ENCODE data around the gene CST9L. TPM values are rescaled to one million over a fixed set of nuclear protein-coding genes. Genes with fewer than 3 reads are reported as not detected.

Gene CST9L
- total RNA-seq: not detected in 2 replicates
- not detected in 2 replicates for polyA plus RNA-seq

DNA sequence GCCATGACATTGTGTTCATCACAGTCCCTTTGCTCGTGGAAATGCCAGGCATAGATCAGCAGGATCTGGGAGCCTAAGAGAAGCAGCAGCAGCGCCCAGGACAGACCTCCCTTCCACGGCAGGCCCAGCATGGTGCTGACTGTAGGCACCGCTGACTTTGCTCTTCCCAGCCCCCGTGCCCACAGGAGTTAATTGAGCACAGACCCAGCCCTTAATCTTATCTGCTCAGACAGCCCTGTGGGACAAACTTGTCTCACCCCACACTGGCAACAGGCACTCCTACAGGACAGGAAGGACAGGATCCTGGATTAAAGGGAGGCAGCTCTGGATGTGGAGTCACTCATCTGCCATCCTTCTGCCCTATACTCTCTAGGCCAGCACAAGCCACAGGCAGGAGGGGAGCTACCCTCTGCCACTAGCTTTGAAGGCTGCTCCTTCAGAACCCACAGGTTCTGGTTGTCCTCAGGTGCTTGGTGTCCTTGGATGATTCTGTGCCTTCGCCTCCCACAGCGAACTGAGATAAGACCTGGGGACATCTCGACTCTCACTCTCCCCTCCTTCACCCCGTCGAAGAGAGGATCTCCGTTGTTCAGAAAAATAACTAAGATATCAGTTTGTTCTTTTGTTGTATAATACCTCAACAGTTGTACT is at the start of gene CST9L:
Gene CST9L (minus strand): TSS at position 165 of the 651 bp plus-strand sequence. CDS start 34 bp downstream, at position 131.
- DNase-seq (ENCODE audit: low spot score): no peak
- 65% methylated on average over 11 of the region's 11 CpGs for WGBS (ENCODE audit: low lambda C conversion rate, missing lambda C conversion rate)

DNA sequence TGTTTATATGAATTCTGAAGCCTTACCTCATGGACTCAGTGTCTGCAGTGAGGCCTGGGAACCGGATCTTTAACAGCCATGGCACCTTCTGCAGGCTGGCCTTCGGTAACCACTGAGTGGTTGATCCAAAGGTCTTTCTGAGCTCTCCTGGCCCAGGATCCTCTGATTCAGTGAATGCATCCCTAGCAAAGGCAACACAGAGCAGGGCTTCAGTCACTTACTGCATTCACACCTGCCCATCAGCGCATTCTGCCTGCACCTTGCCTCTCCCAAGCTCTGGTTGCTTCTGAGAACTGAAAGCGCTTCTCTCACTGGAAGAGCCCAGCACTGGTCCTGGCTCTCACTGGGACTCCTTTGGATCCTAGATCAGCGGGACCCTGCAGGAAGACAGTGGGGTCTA is 45.9 kb upstream of the CST9L start:
- DNase-seq (ENCODE audit: low spot score): no peak
- no peaks in the 10 kb centered on the region for H3K9me2 ChIP-seq (replicated peaks; ENCODE audit: insufficient read depth)
- H4K20me1 ChIP-seq (ENCODE audit: insufficient read depth, poor library complexity, severe bottlenecking): no peaks in the 10 kb centered on the region
- no peak overlapping the region for H3K27ac ChIP-seq
- no peaks in the 10 kb centered on the region for H3K4me1 ChIP-seq (ENCODE audit: insufficient read depth)
- 95% methylated on average over 5 of the region's 5 CpGs for WGBS (ENCODE audit: low lambda C conversion rate, missing lambda C conversion rate)
- H2AFZ ChIP-seq: no peak overlapping the region
- no peak for TF ChIP-seq EZH2phosphoT487 (IDR thresholded peaks at IDR 0.05; ENCODE audit: low read depth, severe bottlenecking, unreplicated experiment)
- TF ChIP-seq, protein P1, sequence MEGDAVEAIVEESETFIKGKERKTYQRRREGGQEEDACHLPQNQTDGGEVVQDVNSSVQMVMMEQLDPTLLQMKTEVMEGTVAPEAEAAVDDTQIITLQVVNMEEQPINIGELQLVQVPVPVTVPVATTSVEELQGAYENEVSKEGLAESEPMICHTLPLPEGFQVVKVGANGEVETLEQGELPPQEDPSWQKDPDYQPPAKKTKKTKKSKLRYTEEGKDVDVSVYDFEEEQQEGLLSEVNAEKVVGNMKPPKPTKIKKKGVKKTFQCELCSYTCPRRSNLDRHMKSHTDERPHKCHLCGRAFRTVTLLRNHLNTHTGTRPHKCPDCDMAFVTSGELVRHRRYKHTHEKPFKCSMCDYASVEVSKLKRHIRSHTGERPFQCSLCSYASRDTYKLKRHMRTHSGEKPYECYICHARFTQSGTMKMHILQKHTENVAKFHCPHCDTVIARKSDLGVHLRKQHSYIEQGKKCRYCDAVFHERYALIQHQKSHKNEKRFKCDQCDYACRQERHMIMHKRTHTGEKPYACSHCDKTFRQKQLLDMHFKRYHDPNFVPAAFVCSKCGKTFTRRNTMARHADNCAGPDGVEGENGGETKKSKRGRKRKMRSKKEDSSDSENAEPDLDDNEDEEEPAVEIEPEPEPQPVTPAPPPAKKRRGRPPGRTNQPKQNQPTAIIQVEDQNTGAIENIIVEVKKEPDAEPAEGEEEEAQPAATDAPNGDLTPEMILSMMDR (IDR thresholded peaks at IDR 0.05; ENCODE audit: poor library complexity): no peak
- no peak overlapping the region for H3K4me2 ChIP-seq
- H3K4me3 ChIP-seq: no peak overlapping the region
- no peaks in the 10 kb centered on the region for H3K9me3 ChIP-seq (ENCODE audit: low read depth)
- H3K27me3 ChIP-seq: no peaks in the 10 kb centered on the region
- no peaks in the 10 kb centered on the region for H3K79me2 ChIP-seq
- no peaks in the 10 kb centered on the region for H3K36me3 ChIP-seq (replicated peaks; ENCODE audit: insufficient read depth, low read depth)

More for the DNA sequence above, at the start of gene CST9L:
- Histone ChIP-seq H3K27me3 (no peaks in the 10 kb centered on the region), H3K9me2 (replicated peaks; ENCODE audit: insufficient read depth) (no peaks in the 10 kb centered on the region), H3K79me2 (no peaks in the 10 kb centered on the region), H3K4me2 (no peak within 1 kb of the TSS), H3K4me3 (no peak within 1 kb of the TSS), H2AFZ (no peak within 1 kb of the TSS), H3K4me1 (ENCODE audit: insufficient read depth) (no peaks in the 10 kb centered on the region), H4K20me1 (ENCODE audit: insufficient read depth, poor library complexity, severe bottlenecking) (no peaks in the 10 kb centered on the region), H3K9me3 (ENCODE audit: low read depth) (no peaks in the 10 kb centered on the region), H3K27ac (no peak within 1 kb of the TSS), H3K36me3 (replicated peaks; ENCODE audit: insufficient read depth, low read depth) (no peaks in the 10 kb centered on the region)
- TF ChIP-seq, protein P1 (IDR thresholded peaks at IDR 0.05; ENCODE audit: poor library complexity): no peak
- no peak for TF ChIP-seq EZH2phosphoT487 (IDR thresholded peaks at IDR 0.05; ENCODE audit: low read depth, severe bottlenecking, unreplicated experiment)
- no peak for TF ChIP-seq EZH2 (IDR thresholded peaks at IDR 0.05; ENCODE audit: borderline replicate concordance)

DNA sequence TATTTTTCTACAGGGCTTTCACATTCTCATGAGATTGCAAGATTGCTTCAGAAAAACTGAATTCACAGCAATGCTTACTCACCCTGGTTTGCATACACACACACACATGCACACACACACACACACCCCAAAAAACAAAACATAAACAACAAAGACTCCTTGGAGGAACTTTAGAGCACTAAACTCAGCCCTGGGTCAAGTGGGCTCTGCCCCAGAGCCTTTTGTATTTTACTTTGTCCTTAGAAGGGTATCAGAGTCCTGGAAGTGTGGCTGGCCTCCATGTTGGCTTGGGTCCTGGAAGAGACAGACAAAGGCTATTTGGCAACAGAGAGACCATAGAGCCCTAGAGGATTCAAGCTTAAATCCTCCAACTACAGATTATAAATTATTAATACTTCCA is 45.4 kb upstream of the CST9L start:
- Histone ChIP-seq H3K27ac (no peak overlapping the region), H3K4me1 (ENCODE audit: insufficient read depth) (no peaks in the 10 kb centered on the region), H3K9me2 (replicated peaks; ENCODE audit: insufficient read depth) (no peaks in the 10 kb centered on the region), H3K4me2 (no peak overlapping the region), H3K4me3 (no peak overlapping the region), H3K79me2 (no peaks in the 10 kb centered on the region), H4K20me1 (ENCODE audit: insufficient read depth, poor library complexity, severe bottlenecking) (no peaks in the 10 kb centered on the region), H2AFZ (no peak overlapping the region), H3K36me3 (replicated peaks; ENCODE audit: insufficient read depth, low read depth) (no peaks in the 10 kb centered on the region), H3K27me3 (no peaks in the 10 kb centered on the region), H3K9me3 (ENCODE audit: low read depth) (no peaks in the 10 kb centered on the region)
- no peak for DNase-seq (ENCODE audit: low spot score)
- TF ChIP-seq EZH2phosphoT487 (IDR thresholded peaks at IDR 0.05; ENCODE audit: low read depth, severe bottlenecking, unreplicated experiment) (no peak), EZH2 (IDR thresholded peaks at IDR 0.05; ENCODE audit: borderline replicate concordance) (no peak)

GRCh38 chr20:23612396-23612795 is 44.1 kb upstream of the CST9L start:
- no peak overlapping the region for H3K4me3 ChIP-seq
- no peaks in the 10 kb centered on the region for H3K79me2 ChIP-seq
- TF ChIP-seq EZH2phosphoT487 (IDR thresholded peaks at IDR 0.05; ENCODE audit: low read depth, severe bottlenecking, unreplicated experiment) (no peak), EZH2 (IDR thresholded peaks at IDR 0.05; ENCODE audit: borderline replicate concordance) (no peak)
- TF ChIP-seq, protein P1 (IDR thresholded peaks at IDR 0.05; ENCODE audit: poor library complexity): no peak
- no peak overlapping the region for H2AFZ ChIP-seq
- no peaks in the 10 kb centered on the region for H3K9me2 ChIP-seq (replicated peaks; ENCODE audit: insufficient read depth)
- no peaks in the 10 kb centered on the region for H3K4me1 ChIP-seq (ENCODE audit: insufficient read depth)
- no peaks in the 10 kb centered on the region for H3K9me3 ChIP-seq (ENCODE audit: low read depth)
- 83% methylated on average over 2 of the region's 2 CpGs for WGBS (ENCODE audit: low lambda C conversion rate, missing lambda C conversion rate)
- H3K36me3 ChIP-seq (replicated peaks; ENCODE audit: insufficient read depth, low read depth): no peaks in the 10 kb centered on the region
- no peak overlapping the region for H3K4me2 ChIP-seq
- H3K27me3 ChIP-seq: no peaks in the 10 kb centered on the region
- no peaks in the 10 kb centered on the region for H4K20me1 ChIP-seq (ENCODE audit: insufficient read depth, poor library complexity, severe bottlenecking)
- H3K27ac ChIP-seq: no peak overlapping the region
- DNase-seq (ENCODE audit: low spot score): no peak

Data from hepatocyte (in vitro differentiated cells).